ENCODE results near the gene ANKMY1.

ANKMY1 gene

GRCh38 chr2:240530181-240530580, 27.6 kb downstream of the ANKMY1 start:
- Histone ChIP-seq H3K9me3 (peaks cover 4% of the 10 kb centered on the region; the same call in 1 of the 2 replicates), H3K4me3 (ENCODE audit: low read depth, low read length) (no peak overlapping the region), H3K27me3 (no peaks in the 10 kb centered on the region), H3K4me1 (no peaks in the 10 kb centered on the region), H3K36me3 (peaks cover 18% of the 10 kb centered on the region)
- no peak for DNase-seq
- no peak for TF ChIP-seq CTCF (IDR thresholded peaks at IDR 0.05; ENCODE audit: low read depth, low read length)

GRCh38 chr2:240529344-240529999, 28.3 kb downstream of the ANKMY1 start:
- Histone ChIP-seq H3K9me3 (peaks cover 4% of the 10 kb centered on the region; the same call in 1 of the 2 replicates), H3K4me1 (no peaks in the 10 kb centered on the region), H3K36me3 (peaks cover 21% of the 10 kb centered on the region)

GRCh38 chr2:240528406-240529040, 29.3 kb downstream of the ANKMY1 start:
- Histone ChIP-seq H3K4me1 (no peaks in the 10 kb centered on the region), H3K4me3 (ENCODE audit: low read depth, low read length) (no peak overlapping the region), H3K36me3 (peaks cover 27% of the 10 kb centered on the region), H3K9me3 (peaks cover 6% of the 10 kb centered on the region; the same call in 1 of the 2 replicates), H3K27me3 (no peaks in the 10 kb centered on the region)
- no peak for TF ChIP-seq CTCF (IDR thresholded peaks at IDR 0.05; ENCODE audit: low read depth, low read length)
- no peak for DNase-seq

More at GRCh38 chr2:240529344-240529999, 28.3 kb downstream of the ANKMY1 start:
- no peak for DNase-seq
- no peak for TF ChIP-seq CTCF (IDR thresholded peaks at IDR 0.05; ENCODE audit: low read depth, low read length)
- Histone ChIP-seq H3K27me3 (no peaks in the 10 kb centered on the region), H3K4me3 (ENCODE audit: low read depth, low read length) (no peak overlapping the region)

GRCh38 chr2:240527153-240527750, 30.5 kb downstream of the ANKMY1 start:
- Histone ChIP-seq H3K9me3 (peaks cover 6% of the 10 kb centered on the region; the same call in 1 of the 2 replicates), H3K36me3 (peaks cover 27% of the 10 kb centered on the region), H3K4me3 (ENCODE audit: low read depth, low read length) (no peak overlapping the region), H3K27me3 (no peaks in the 10 kb centered on the region), H3K4me1 (no peaks in the 10 kb centered on the region)
- no peak for TF ChIP-seq CTCF (IDR thresholded peaks at IDR 0.05; ENCODE audit: low read depth, low read length)
- no peak for DNase-seq

- no peak overlapping the region for H3K4me3 ChIP-seq (ENCODE audit: low read depth, low read length)
- H3K9me3 ChIP-seq, result peaks cover 6% of the 10 kb centered on the region; the same call in 1 of the 2 replicates
- TF ChIP-seq CTCF (IDR thresholded peaks at IDR 0.05; ENCODE audit: low read depth, low read length), result no peak
- no peaks in the 10 kb centered on the region for H3K27me3 ChIP-seq
- peaks cover 27% of the 10 kb centered on the region for H3K36me3 ChIP-seq
- no peaks in the 10 kb centered on the region for H3K4me1 ChIP-seq
- no peak for DNase-seq
Measured at GRCh38 chr2:240526521-240526920, 31.3 kb downstream of the ANKMY1 start.

GRCh38 chr2:240525802-240526201, 32.0 kb downstream of the ANKMY1 start:
- no peak for DNase-seq
- Histone ChIP-seq H3K9me3 (peaks cover 6% of the 10 kb centered on the region; the same call in 1 of the 2 replicates), H3K4me1 (no peaks in the 10 kb centered on the region), H3K27me3 (no peaks in the 10 kb centered on the region), H3K36me3 (peaks cover 27% of the 10 kb centered on the region), H3K4me3 (ENCODE audit: low read depth, low read length) (no peak overlapping the region)
- no peak for TF ChIP-seq CTCF (IDR thresholded peaks at IDR 0.05; ENCODE audit: low read depth, low read length)
